Ascending aorta (tissue), 2 donors: Measurements from ENCODE around the gene GLTP. TPM values are rescaled to one million over a fixed set of nuclear protein-coding genes. Genes with fewer than 3 reads are reported as not detected.
A peak's percentile ranks its signal among the peaks of the same experiment; 100 is the strongest.

Experiments used
- DNase-seq, 2 donors: peaks; one replicate each; pipeline ENCODE4 v3.0.0-alpha.2; 2019; ENCODE audit warnings: low spot score in 2 of 2
- H3K27ac ChIP-seq, 2 donors: fragments of 200-600 bp; sonication (generic); one replicate each; pipeline ENCODE4 v1.5.1; 2016 to 2017; ENCODE audit warnings: mild to moderate bottlenecking in 1 of 2
- H3K27me3 ChIP-seq: fragments of 200-600 bp; sonication (generic); one replicate; pipeline ENCODE4 v1.5.1; 2017
- H3K36me3 ChIP-seq, 2 donors: fragments of 200-600 bp; sonication (generic); one replicate each; pipeline ENCODE4 v1.5.1; 2016
- H3K4me1 ChIP-seq, 2 donors: fragments of 200-600 bp; sonication (generic); one replicate each; pipeline ENCODE4 v1.5.1; 2016 to 2017; ENCODE audit warnings: mild to moderate bottlenecking in 1 of 2
- H3K4me3 ChIP-seq, 2 donors: fragments of 200-600 bp; sonication (generic); one replicate each; pipeline ENCODE4 v1.5.1; 2016 to 2017; ENCODE audit warnings: mild to moderate bottlenecking in 1 of 2
- H3K9me3 ChIP-seq, 2 donors: fragments of 200-600 bp; sonication (generic); one replicate each; pipeline ENCODE4 v1.5.1; 2016
- intact Hi-C: fragments of 100-400 bp; cut with DNase I; formaldehyde crosslinking; loops from one replicate; pipeline ENCODE4 v1.15.1; 2023
- total RNA-seq: library from RNA; depleted of rRNA; stranded (reverse); fragments of >200 nt; gene quantifications from one replicate; pipeline ENCODE4 v1.1.0, GENCODE V29; 2016
- TF ChIP-seq, protein P1 (sequence below), 3 experiments: fragments of 200-600 bp in 2 of 3; fragments of 450-650 bp in 1 of 3; sonication (generic) in 2 of 3; IDR thresholded peaks; one replicate each; pipeline ENCODE4 v1.5.1; 2016 to 2019; ENCODE audit warnings: antibody characterized with exemption in 3 of 3, mild to moderate bottlenecking in 1 of 3, moderate library complexity in 1 of 3

The GLTP gene
- total RNA-seq, 1 donor from 2014 or later: 105 TPM

DNA sequence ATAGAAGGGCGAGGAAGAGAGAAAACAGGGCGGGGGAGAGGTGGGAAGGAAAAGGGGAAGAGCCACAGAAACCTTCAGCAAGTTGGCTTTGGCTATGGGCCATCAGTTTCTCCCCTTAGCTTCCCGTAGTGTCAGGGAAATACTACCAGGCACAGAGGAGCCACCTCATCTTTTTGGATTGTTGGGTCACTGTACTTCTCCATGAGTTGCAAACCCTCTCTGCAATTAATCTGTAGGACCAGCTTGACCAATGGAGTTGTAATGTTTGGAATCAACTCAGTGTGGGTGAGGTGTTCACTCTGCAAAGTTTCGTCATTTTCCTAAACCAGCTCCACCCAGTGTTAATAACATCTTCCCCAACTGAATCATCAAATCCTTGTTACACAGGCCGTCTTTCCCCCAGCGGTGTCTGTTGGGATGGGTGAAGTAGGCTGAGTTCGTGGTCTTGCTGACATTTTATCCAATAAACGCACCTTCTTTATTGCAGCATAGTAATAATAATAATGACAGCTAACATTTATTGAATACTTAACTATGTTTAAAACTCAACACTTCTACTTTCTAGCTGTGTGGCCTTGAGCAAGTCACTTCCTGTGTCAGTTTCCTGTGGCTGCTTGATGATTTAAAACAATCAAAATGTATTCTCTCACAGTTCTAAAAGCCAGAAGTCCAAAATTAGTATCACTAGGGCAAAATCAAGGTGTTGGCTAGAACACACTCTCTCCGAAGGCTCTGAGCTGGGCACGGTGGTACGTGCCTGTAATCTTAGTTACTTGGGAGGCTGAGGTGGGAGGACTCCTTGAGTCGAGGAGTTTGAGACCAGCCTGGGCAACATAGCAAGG is 8.1 kb upstream of the GLTP start:
- no peaks in the 10 kb centered on the region for H3K36me3 ChIP-seq
- intact Hi-C loops: no loop called here
- no peaks in the 10 kb centered on the region for H3K4me1 ChIP-seq
- TF ChIP-seq, protein P1, sequence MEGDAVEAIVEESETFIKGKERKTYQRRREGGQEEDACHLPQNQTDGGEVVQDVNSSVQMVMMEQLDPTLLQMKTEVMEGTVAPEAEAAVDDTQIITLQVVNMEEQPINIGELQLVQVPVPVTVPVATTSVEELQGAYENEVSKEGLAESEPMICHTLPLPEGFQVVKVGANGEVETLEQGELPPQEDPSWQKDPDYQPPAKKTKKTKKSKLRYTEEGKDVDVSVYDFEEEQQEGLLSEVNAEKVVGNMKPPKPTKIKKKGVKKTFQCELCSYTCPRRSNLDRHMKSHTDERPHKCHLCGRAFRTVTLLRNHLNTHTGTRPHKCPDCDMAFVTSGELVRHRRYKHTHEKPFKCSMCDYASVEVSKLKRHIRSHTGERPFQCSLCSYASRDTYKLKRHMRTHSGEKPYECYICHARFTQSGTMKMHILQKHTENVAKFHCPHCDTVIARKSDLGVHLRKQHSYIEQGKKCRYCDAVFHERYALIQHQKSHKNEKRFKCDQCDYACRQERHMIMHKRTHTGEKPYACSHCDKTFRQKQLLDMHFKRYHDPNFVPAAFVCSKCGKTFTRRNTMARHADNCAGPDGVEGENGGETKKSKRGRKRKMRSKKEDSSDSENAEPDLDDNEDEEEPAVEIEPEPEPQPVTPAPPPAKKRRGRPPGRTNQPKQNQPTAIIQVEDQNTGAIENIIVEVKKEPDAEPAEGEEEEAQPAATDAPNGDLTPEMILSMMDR (IDR thresholded peaks at IDR 0.05): no peak
- no peak for DNase-seq
- no peak overlapping the region for H3K4me3 ChIP-seq
- H3K27me3 ChIP-seq: no peaks in the 10 kb centered on the region
- H3K27ac ChIP-seq: peak overlapping the region in 1 of 2 donors; percentile 22
- H3K9me3 ChIP-seq: no peaks in the 10 kb centered on the region

DNA sequence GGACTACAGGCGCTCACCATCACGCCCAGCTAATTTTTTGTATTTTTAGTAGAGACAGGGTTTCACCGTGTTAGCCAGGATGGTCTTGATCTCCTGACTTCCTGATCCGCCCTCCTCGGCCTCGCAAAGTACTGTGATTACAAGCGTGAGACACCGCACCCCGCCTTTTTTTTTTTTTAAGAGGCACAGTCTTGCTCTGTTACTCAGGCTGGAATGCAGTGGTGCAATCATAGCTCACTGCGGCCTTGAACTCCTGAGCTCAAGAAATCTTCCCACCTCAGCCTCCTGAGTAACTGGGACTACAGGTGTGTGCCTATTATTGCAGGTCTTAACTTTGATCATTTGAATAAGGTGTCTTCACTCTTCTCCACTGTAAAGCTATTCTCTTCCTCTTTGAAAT is 5.3 kb upstream of the GLTP start:
- Histone ChIP-seq H3K4me3 (no peak overlapping the region), H3K9me3 (no peaks in the 10 kb centered on the region), H3K4me1 (peaks cover 4% of the 10 kb centered on the region in 2 donors), H3K36me3 (no peaks in the 10 kb centered on the region), H3K27ac (no peak overlapping the region), H3K27me3 (no peaks in the 10 kb centered on the region)
- DNase-seq: no peak
- intact Hi-C loops: no loop called here
- TF ChIP-seq, protein P1 (IDR thresholded peaks at IDR 0.05): no peak

DNA sequence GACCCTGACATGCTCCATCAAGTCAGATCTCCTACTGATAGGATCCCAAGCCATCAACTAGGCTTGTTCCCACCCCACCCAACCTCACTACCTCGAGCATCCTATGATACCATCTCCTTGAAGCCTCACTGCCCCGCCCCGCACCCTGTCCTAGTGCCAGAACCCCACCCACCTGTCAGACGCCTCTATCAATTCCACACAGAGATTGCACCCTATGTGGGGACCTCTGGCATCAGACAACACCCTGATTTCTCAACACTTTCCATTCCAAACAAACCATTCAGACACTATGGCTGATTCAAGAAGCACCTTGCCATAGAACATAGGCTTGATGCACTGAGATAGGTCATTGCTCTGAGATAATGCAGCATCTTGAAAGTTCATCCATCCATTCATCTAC is 3.1 kb upstream of the GLTP start:
- H3K9me3 ChIP-seq: no peaks in the 10 kb centered on the region
- no peak overlapping the region for H3K4me3 ChIP-seq
- TF ChIP-seq, protein P1 (IDR thresholded peaks at IDR 0.05): no peak
- peaks cover 12 to 14% of the 10 kb centered on the region in 2 donors for H3K4me1 ChIP-seq
- intact Hi-C loops: no loop called here
- no peak overlapping the region for H3K27ac ChIP-seq
- H3K36me3 ChIP-seq: no peaks in the 10 kb centered on the region
- no peaks in the 10 kb centered on the region for H3K27me3 ChIP-seq
- DNase-seq: no peak

DNA sequence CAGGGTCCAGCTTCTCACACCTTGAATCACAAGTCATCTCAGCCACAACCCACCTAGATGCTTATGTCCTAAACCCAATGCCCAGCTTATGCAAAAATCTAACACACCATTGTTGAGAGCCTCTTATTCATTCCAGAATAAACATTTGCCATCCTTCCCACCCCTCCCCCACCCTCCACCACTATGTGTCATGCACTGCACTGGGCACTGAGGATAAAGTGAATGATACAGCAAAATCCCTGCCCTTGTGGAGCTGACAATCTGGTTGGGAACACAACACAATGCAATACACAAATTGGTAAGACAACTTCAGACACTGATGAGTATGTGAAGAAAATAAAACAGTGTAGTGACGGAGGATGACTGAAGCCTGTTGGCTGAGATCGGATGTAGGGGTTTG is 1.4 kb upstream of the GLTP start:
- Histone ChIP-seq H3K4me3 (no peak overlapping the region), H3K36me3 (no peaks in the 10 kb centered on the region), H3K9me3 (no peaks in the 10 kb centered on the region), H3K27me3 (no peaks in the 10 kb centered on the region), H3K4me1 (peaks cover 12 to 19% of the 10 kb centered on the region in 2 donors), H3K27ac (no peak overlapping the region)
- intact Hi-C loops: loop anchor here (1.0 to 2.0 kb wide), 3 partner anchors 29 to 284 kb away; no protein-coding TSS in a partner anchor
- TF ChIP-seq, protein P1 (IDR thresholded peaks at IDR 0.05): no peak
- DNase-seq: no peak

DNA sequence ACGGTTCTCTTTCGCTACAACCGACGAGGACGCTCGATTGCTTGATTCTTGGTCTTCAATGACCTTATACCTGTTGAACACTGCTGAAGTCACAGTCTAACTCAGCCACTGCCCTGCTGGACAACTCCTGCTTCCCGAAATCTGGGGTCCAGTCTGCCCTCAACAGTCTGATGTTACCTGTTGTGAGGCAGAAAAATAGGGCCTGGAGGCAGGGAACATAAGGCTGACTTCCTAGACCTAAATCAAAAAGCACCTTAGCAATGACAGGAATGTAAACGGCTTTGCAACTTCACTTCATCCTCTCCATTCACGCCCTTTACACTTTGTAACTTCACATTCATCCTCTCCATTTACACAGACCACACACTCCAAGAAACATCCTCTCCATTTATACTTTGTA is 597 bp upstream of the GLTP start:
- DNase-seq: no peak
- Histone ChIP-seq H3K36me3 (no peaks in the 10 kb centered on the region), H3K27me3 (no peaks in the 10 kb centered on the region), H3K4me1 (peaks cover 12 to 19% of the 10 kb centered on the region in 2 donors), H3K9me3 (no peaks in the 10 kb centered on the region), H3K4me3 (peak overlapping the region; percentile 75 to 96), H3K27ac (peak overlapping the region in 1 of 2 donors; percentile 57)
- intact Hi-C loops: loop anchor here (1.0 to 2.0 kb wide), 6 partner anchors 28 to 308 kb away; partner anchors contain the start of genes FAM222A, MMAB and MVK
- TF ChIP-seq, protein P1 (IDR thresholded peaks at IDR 0.05): no peak
